IPS-18a (cell line): ENCODE data around the gene RPS6KA2.

Experiments used
- H3K27ac ChIP-seq: one replicate; pipeline ENCODE4 v1.5.1; 2013; ENCODE audit warnings: low read length
- H3K27me3 ChIP-seq: one replicate; pipeline ENCODE4 v1.6.1; 2013; ENCODE audit warnings: mild to moderate bottlenecking, low read length; ENCODE audit not compliant: control insufficient read depth, insufficient read depth
- H3K36me3 ChIP-seq: one replicate; pipeline ENCODE4 v1.6.1; 2013; ENCODE audit warnings: low read depth, low read length; ENCODE audit not compliant: control insufficient read depth
- H3K4me1 ChIP-seq: one replicate; pipeline ENCODE4 v1.6.1; 2013; ENCODE audit warnings: low read depth, low read length; ENCODE audit not compliant: control insufficient read depth
- H3K4me3 ChIP-seq: one replicate; pipeline ENCODE4 v1.5.1; 2013; ENCODE audit warnings: low read length
- H3K9ac ChIP-seq: one replicate; pipeline ENCODE4 v1.6.1; 2013; ENCODE audit warnings: mild to moderate bottlenecking, low read length, moderate library complexity
- H3K9me3 ChIP-seq: one replicate; pipeline ENCODE4 v1.6.1; 2013; ENCODE audit warnings: low read depth, low read length; ENCODE audit not compliant: control insufficient read depth

The RPS6KA2 gene

GRCh38 chr6:166487148-166487547 is 139.9 kb downstream of the RPS6KA2 start:
- Histone ChIP-seq H3K9ac (no peak overlapping the region), H3K27ac (no peak overlapping the region), H3K9me3 (no peaks in the 10 kb centered on the region), H3K4me1 (peaks cover 17% of the 10 kb centered on the region), H3K4me3 (no peak overlapping the region), H3K27me3 (no peaks in the 10 kb centered on the region), H3K36me3 (no peaks in the 10 kb centered on the region)

DNA sequence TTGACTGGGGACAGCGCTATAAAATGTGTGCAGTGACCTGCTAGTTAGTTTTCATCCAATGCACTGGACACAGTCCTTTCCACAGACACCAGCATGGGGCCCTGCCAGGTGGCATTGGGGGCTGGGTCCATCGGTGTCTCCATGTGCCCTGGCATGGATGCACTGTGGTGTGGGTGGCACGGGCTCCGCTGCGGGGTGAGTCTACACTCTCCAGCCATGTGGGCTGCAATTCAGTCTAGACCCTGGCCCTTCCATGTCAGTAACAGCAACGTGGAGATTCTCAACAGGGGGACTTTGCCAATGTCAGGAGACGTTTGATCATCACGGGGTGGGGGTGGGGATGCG is 140.5 kb downstream of the RPS6KA2 start:
- no peak overlapping the region for H3K4me3 ChIP-seq
- no peak overlapping the region for H3K27ac ChIP-seq
- no peaks in the 10 kb centered on the region for H3K9me3 ChIP-seq
- peaks cover 17% of the 10 kb centered on the region for H3K4me1 ChIP-seq
- no peaks in the 10 kb centered on the region for H3K36me3 ChIP-seq
- H3K9ac ChIP-seq, result no peak overlapping the region
- H3K27me3 ChIP-seq, result no peaks in the 10 kb centered on the region

DNA sequence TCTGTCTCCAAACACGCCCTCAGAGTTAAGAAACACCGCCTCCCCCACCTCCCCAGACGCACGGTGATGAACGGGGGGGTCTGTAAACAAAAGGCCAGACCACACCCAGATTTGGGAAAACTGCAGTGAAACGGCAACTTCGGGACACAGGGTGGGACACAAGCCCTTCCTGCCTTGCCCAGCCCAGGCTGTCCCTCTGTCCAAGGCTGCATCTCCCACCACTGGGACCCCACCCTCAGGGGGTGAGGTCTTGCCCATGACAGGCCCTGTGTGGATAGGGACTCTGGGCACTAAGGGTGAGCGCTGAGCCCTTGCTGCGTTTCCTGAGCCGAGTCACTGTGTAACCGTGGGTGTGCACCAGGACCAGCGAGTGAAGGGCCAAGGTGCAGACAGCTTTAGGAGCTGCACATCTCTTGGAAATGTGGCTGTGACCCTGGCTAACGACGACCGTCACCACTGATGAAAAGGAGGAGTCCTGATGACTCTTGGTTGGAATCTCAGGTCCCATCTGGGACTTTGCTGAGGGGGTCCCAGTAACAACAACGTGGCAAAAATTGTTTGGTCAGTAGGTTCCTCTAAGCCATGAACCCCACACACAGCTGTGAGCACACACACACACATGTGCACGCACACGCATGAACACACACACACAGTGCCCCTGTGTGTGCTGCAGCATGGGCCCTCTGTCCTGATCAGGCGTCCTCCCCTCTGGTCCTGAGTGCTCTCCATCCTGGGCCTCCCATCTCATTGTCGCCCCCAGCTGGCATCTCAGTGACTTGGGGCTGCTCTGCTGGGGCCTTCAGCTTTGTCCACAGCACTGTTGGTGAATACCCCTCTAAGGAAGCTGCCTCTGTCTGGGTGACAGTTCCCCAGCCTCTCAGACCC is 141.2 kb downstream of the RPS6KA2 start:
- H3K4me1 ChIP-seq, result peaks cover 17% of the 10 kb centered on the region
- H3K9me3 ChIP-seq, result no peaks in the 10 kb centered on the region
- H3K27ac ChIP-seq, result no peak overlapping the region
- no peaks in the 10 kb centered on the region for H3K36me3 ChIP-seq
- no peak overlapping the region for H3K9ac ChIP-seq
- H3K27me3 ChIP-seq, result no peaks in the 10 kb centered on the region
- no peak overlapping the region for H3K4me3 ChIP-seq

GRCh38 chr6:166484863-166485262 is 142.2 kb downstream of the RPS6KA2 start:
- Histone ChIP-seq H3K9me3 (no peaks in the 10 kb centered on the region), H3K27ac (no peak overlapping the region)

DNA sequence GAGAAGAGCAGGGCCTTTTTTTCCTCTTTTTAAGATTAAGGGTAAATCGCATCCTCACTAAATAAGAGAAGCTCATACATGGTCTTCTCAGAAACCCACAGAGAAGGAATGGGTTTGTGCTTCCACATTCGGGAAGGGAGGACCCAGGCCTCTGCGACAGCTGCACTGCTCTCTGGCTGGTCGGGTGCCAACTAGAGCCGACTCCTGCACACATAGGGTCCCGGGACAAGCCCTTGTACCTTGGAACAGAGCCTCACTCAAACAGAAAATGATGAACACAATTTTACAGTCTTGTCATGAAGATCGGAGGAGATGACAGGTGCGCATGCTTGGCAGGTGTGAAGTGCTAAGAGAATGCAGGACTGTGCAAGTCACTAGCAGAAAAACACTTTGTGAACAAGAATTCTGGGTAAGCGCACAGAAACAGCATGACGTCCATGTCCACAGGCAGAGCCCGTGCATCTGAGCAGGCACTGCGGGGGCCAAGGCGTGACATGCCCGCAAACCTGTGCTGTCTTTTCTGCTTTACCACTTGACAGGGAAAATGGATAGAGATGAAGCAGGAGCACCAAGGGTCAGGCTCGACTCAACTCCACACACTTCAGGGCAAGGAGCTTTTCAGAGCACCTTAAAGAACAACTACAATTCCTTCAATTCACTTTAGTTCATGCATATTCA is 143.3 kb downstream of the RPS6KA2 start:
- H3K4me1 ChIP-seq, result peaks cover 5% of the 10 kb centered on the region
- no peak overlapping the region for H3K4me3 ChIP-seq
- no peaks in the 10 kb centered on the region for H3K27me3 ChIP-seq
- no peaks in the 10 kb centered on the region for H3K36me3 ChIP-seq
- H3K9me3 ChIP-seq, result no peaks in the 10 kb centered on the region
- H3K27ac ChIP-seq, result no peak overlapping the region
- no peak overlapping the region for H3K9ac ChIP-seq

More at GRCh38 chr6:166484863-166485262, 142.2 kb downstream of the RPS6KA2 start:
- Histone ChIP-seq H3K9ac (no peak overlapping the region), H3K27me3 (no peaks in the 10 kb centered on the region), H3K36me3 (no peaks in the 10 kb centered on the region), H3K4me3 (no peak overlapping the region), H3K4me1 (peaks cover 15% of the 10 kb centered on the region)

DNA sequence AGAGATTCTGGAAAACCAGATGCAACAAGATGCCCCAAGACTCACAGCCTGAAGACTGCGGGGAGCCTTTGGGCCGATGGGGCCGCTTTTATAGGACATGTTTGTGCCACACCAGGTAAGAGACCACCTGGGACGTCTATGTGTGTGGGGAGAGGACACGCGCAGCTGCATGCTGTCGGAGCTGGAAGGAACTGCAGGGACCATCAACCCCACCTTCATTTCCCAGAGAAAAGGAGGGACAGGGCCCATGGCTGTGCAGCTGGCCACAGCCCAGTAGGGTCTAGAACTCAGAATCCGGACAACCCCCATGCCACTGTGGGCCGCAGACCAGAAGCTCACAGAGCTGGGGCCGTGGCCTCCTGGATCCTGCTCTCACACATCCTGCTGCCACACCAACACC is 144.0 kb downstream of the RPS6KA2 start:
- no peak overlapping the region for H3K27ac ChIP-seq
- H3K4me3 ChIP-seq, result no peak overlapping the region
- no peaks in the 10 kb centered on the region for H3K36me3 ChIP-seq
- no peak overlapping the region for H3K9ac ChIP-seq
- H3K4me1 ChIP-seq, result no peaks in the 10 kb centered on the region
- H3K9me3 ChIP-seq, result no peaks in the 10 kb centered on the region
- H3K27me3 ChIP-seq, result no peaks in the 10 kb centered on the region

- Histone ChIP-seq H3K4me1 (no peaks in the 10 kb centered on the region), H3K9me3 (no peaks in the 10 kb centered on the region), H3K27ac (no peak overlapping the region), H3K27me3 (no peaks in the 10 kb centered on the region), H3K9ac (no peak overlapping the region), H3K4me3 (no peak overlapping the region), H3K36me3 (no peaks in the 10 kb centered on the region)
These were observed 148.1 kb downstream of the RPS6KA2 start for GRCh38 chr6:166478782-166479592.

GRCh38 chr6:166477647-166478365 is 149.2 kb downstream of the RPS6KA2 start:
- Histone ChIP-seq H3K9ac (no peak overlapping the region), H3K27ac (no peak overlapping the region), H3K4me1 (no peaks in the 10 kb centered on the region), H3K4me3 (no peak overlapping the region), H3K27me3 (no peaks in the 10 kb centered on the region), H3K9me3 (no peaks in the 10 kb centered on the region), H3K36me3 (no peaks in the 10 kb centered on the region)

- Histone ChIP-seq H3K4me3 (no peak overlapping the region), H3K4me1 (no peaks in the 10 kb centered on the region), H3K27ac (no peak overlapping the region), H3K9me3 (no peaks in the 10 kb centered on the region), H3K36me3 (no peaks in the 10 kb centered on the region), H3K9ac (no peak overlapping the region), H3K27me3 (no peaks in the 10 kb centered on the region)
These were observed 150.3 kb downstream of the RPS6KA2 start for GRCh38 chr6:166476634-166477215.

GRCh38 chr6:166476061-166476591 is 150.9 kb downstream of the RPS6KA2 start:
- Histone ChIP-seq H3K27me3 (no peaks in the 10 kb centered on the region), H3K9ac (no peak overlapping the region), H3K4me3 (no peak overlapping the region), H3K4me1 (no peaks in the 10 kb centered on the region), H3K27ac (no peak overlapping the region), H3K9me3 (no peaks in the 10 kb centered on the region), H3K36me3 (no peaks in the 10 kb centered on the region)
